Fibroblast of pulmonary artery (primary cell): ENCODE results near the gene PTGDR2.

Experiments used
- DNase-seq: peaks from one replicate; pipeline ENCODE4 v3.0.0-alpha.2; 2010; ENCODE audit warnings: low read depth
- H3K4me3 ChIP-seq: replicated peaks from 2 replicates; pipeline ENCODE4 v1.5.1; 2011; ENCODE audit warnings: low read depth, mild to moderate bottlenecking, control low read depth, low read length, moderate library complexity
- CTCF ChIP-seq: IDR thresholded peaks from 2 replicates; pipeline ENCODE4 v1.5.1; 2011; ENCODE audit warnings: mild to moderate bottlenecking, control low read depth, low read length, inconsistent platforms; ENCODE audit errors: missing control alignments

PTGDR2 gene

DNA sequence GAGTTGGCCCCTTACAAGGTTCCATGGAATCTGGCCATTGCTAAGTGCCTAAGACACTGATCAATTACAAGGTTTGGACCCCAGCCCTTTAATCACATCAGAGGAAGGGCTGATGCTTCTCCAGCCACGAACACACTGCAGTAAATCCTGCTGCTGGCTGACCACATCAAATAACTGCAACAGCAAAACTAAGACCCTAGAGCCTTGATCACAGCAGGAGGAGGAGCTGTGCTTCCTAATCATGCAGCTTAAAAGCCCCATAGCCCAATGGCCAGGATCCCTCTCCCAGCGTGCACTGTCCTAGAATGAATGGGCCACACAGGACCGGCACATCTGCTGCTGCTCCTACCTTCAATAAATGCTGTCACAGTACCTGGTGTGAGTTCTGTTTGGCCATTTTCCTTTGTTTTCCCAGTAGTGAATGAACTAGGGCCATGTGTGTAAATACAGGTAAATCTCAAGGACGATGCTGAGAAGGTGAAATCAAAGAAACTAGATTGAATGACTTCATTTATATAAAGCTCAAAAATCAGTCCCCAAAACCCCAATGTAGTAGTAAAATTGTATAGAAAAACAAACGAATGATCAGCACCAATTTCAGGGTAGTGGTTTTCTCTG is 24.3 kb upstream of the PTGDR2 start:
- DNase-seq, result no peak
- no peak for TF ChIP-seq CTCF
- H3K4me3 ChIP-seq, result no peak overlapping the region

- no peak overlapping the region for H3K4me3 ChIP-seq
- no peak for TF ChIP-seq CTCF
- no peak for DNase-seq
Observed at GRCh38 chr11:60879104-60879503, 23.4 kb upstream of the PTGDR2 start.

- H3K4me3 ChIP-seq, result no peak overlapping the region
- DNase-seq, result no peak
- TF ChIP-seq CTCF, result no peak
Observed at GRCh38 chr11:60878245-60879101, 22.7 kb upstream of the PTGDR2 start.

GRCh38 chr11:60876168-60876485 is 20.4 kb upstream of the PTGDR2 start:
- DNase-seq, result no peak
- TF ChIP-seq CTCF, result no peak

DNA sequence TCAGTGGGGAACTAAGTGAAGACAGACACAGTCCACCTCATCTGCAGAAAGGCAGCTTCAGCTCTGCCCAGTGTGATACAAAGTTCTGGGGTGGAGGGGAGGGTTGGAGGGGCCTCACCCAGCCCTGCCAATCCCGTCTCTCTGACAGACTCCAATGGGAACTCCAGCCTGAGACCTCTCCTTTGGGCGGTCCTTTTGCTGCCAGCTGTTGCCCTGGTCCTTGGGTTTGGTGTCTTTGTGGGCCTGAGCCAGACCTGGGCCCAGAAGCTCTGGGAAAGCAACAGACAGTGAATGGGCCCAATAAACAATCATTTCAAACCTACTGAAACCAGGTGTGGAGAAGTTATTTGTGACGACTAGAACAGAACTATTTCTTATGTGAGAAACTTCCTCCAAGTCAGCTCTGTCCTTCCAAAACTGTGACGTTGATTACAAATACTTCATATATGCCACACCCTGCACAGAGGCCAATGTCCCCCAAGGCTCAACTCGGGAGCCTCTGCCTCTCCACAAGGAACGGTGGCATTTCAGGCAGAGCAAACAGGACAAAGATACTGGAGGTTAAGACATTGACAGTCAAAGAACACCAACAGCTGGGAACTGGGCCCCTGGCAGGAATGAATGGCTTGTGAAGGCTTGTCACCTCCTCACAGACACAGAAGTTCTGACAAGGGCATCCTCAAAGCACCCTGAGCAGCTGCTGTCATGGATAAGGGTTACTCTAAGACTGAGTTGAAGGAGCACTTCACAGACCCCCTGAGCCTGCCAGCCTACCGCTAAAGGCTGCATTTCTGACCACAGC is 19.8 kb upstream of the PTGDR2 start:
- no peak for DNase-seq
- H3K4me3 ChIP-seq, result no peak overlapping the region
- TF ChIP-seq CTCF, result no peak

More at GRCh38 chr11:60876168-60876485, 20.4 kb upstream of the PTGDR2 start:
- H3K4me3 ChIP-seq, result no peak overlapping the region

DNA sequence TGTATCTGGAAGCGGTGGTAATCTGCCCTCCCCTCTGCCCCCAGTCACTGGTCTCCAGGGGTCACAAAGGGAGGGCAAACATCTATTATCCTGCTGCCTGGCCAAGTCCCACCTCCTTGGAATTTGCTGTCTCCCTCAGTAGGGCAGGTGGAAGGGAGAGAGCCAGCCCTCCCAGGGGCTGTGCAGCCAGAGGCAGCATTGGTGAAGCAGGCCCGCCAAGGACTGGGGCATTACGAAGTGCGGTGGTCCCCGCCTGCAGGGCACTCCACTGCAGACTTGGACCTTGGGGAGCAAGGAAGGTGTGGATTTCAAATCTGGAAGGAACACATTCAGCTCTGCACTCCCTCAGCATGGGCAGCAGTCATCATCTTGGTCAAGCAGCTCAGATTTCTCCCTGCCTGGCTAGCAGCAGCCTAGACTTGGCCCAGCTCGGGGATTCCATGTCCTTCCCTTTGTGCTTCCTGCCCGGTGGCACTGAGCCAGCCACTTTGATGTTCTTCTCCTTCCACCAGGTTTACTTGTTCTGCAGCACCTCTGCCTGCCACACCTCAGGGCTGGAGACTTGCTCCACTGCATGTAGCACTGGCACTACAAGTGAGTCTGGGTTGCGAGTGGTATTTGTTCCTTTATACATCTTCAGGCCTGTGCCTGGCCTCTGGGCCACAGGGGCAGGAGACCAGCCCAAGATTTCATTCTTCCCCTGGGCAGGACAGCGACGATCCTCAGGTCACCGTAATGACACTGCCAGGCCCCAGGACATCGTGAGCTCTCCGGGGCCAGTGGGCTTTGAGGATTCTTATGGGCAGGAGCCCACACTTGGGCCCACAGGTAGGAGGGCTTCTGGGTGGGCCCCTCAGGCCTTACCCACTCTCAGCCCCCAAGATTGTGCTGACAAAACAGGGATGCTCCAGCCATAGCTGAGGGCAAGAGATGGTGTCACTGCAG is 18.9 kb upstream of the PTGDR2 start:
- DNase-seq, result no peak
- H3K4me3 ChIP-seq, result no peak overlapping the region
- TF ChIP-seq CTCF, result no peak
